Thoracic aorta (tissue), 2 donors: ENCODE data around the gene GDF9. TPM values are rescaled to one million over a fixed set of nuclear protein-coding genes. Genes with fewer than 3 reads are reported as not detected.

ENCODE experiments used
- ATAC-seq: fragments of 150-250 bp; one replicate; pipeline ENCODE4 v1.8.0; 2017; ENCODE audit warnings: low read depth; ENCODE audit not compliant: insufficient number of reproducible peaks, low FRiP score
- DNase-seq: peaks from one replicate; pipeline ENCODE4 v3.0.0-alpha.2; 2020; ENCODE audit warnings: low spot score
- H3K27ac ChIP-seq, 2 donors: fragments of 200-600 bp; sonication (generic); 1 replicate in 1 of 2; 2 replicates in 1 of 2; pipeline ENCODE4 v1.5.1; 2016; ENCODE audit warnings: mild to moderate bottlenecking in 2 of 2, moderate library complexity in 2 of 2
- H3K27me3 ChIP-seq: fragments of 200-600 bp; sonication (generic); replicated peaks from 2 replicates; pipeline ENCODE4 v1.6.0; 2016; ENCODE audit warnings: mild to moderate bottlenecking; ENCODE audit not compliant: insufficient read depth
- H3K36me3 ChIP-seq: fragments of 200-600 bp; sonication (generic); one replicate; pipeline ENCODE4 v1.5.1; 2016
- H3K4me1 ChIP-seq, 2 donors: fragments of 200-600 bp; sonication (generic); 1 replicate in 1 of 2; 2 replicates in 1 of 2; pipeline versions ENCODE4 v1.5.1 to v1.6.0; 2016; ENCODE audit warnings: low read depth in 2 of 2, mild to moderate bottlenecking in 1 of 2; ENCODE audit not compliant: control insufficient read depth in 1 of 2
- H3K4me3 ChIP-seq: fragments of 200-600 bp; sonication (generic); 2 replicates; pipeline ENCODE4 v1.5.1; 2016; ENCODE audit warnings: mild to moderate bottlenecking
- H3K9me3 ChIP-seq: fragments of 200-600 bp; sonication (generic); 2 replicates; pipeline ENCODE4 v1.5.1; 2016
- CTCF ChIP-seq: fragments of 200-600 bp; sonication (generic); IDR thresholded peaks from one replicate; pipeline ENCODE4 v1.5.1; 2019; ENCODE audit warnings: antibody characterized with exemption
- total RNA-seq, 2 donors: library from RNA; depleted of rRNA; stranded (reverse); fragments of >200 nt; gene quantifications; one replicate each; pipeline versions ENCODE4 v1.1.0 to v1.2.3, GENCODE V29; 2016

The GDF9 gene
- total RNA-seq = not detected

GRCh38 chr5:132866342-132867045 lies at the start of gene GDF9, which contains the start of gene UQCRQ:
Gene GDF9 (minus strand): TSS chr5:132866469. CDS start chr5:132864533, 1,936 bp downstream.
Gene UQCRQ (plus strand): TSS chr5:132866642. CDS start chr5:132866882, 240 bp downstream.
- no peaks in the 10 kb centered on the region for H3K9me3 ChIP-seq
- ATAC-seq = peak; percentile 99
- DNase-seq = peak; percentile 90
- H3K4me3 ChIP-seq = peak within 1 kb of the TSS; percentile 82
- TF ChIP-seq CTCF = no peak
- no peaks in the 10 kb centered on the region for H3K27me3 ChIP-seq
- peak within 1 kb of the TSS; percentile 83 to 90 for H3K27ac ChIP-seq
- H3K4me1 ChIP-seq = peaks cover 7 to 16% of the 10 kb centered on the region in 2 donors
- peaks cover 20% of the 10 kb centered on the region for H3K36me3 ChIP-seq

DNA sequence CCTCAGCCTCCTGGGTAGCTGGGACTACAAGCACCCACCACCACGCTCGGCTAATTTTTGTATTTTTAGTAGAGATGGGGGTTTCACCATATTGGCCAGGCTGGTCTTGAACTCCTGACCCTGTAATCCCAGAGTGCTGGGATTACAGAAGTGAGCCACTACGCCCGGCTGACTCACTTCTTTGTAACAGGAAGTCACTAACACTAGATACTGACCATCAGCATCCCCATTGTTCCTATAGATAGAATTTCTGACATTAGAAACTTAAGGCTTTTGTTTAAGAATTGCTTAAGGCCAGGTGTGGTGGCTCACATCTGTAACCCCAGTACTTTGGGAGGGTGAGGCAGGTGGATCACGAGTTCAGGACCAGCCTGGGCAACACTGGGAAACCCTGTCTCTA lies 49.4 kb upstream of the GDF9 start:
- ATAC-seq (no peak), DNase-seq (no peak)
- no peak overlapping the region for H3K4me3 ChIP-seq
- no peak for TF ChIP-seq CTCF
- no peak overlapping the region for H3K27ac ChIP-seq
- H3K9me3 ChIP-seq = no peaks in the 10 kb centered on the region
- H3K27me3 ChIP-seq = no peaks in the 10 kb centered on the region
- H3K4me1 ChIP-seq = no peaks in the 10 kb centered on the region
- H3K36me3 ChIP-seq = peaks cover 19% of the 10 kb centered on the region

DNA sequence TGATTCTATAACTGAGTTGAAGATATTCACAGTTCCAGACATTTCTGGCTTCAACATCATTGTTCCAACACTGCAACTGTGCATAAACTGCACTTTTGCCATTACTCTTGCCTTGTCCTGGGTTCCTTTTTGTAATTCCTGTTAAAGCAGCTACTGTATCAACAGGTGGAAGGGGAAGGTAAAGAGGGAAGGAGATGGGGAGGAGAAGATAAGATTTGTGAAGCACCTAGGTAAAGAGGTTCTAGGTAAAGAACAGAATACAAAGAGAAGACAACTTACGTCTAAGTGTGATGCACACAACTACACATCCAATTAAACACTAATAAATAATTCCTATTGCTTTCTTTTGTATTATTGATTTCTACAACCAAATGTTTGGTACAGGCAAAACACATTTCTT lies 43.4 kb upstream of the GDF9 start:
- DNase-seq (no peak), ATAC-seq (no peak)
- Histone ChIP-seq H3K9me3 (no peaks in the 10 kb centered on the region), H3K27ac (no peak overlapping the region), H3K4me3 (no peak overlapping the region), H3K4me1 (peaks cover 0 to 4% of the 10 kb centered on the region in 2 donors), H3K36me3 (peaks cover 15% of the 10 kb centered on the region), H3K27me3 (no peaks in the 10 kb centered on the region)
- TF ChIP-seq CTCF = no peak

- H3K4me3 ChIP-seq = no peak overlapping the region
- H3K27me3 ChIP-seq = no peaks in the 10 kb centered on the region
- no peak overlapping the region for H3K27ac ChIP-seq
- H3K36me3 ChIP-seq = peaks cover 3% of the 10 kb centered on the region
- no peak for ATAC-seq
- DNase-seq = no peak
- H3K9me3 ChIP-seq = no peaks in the 10 kb centered on the region
- peaks cover 0 to 4% of the 10 kb centered on the region in 2 donors for H3K4me1 ChIP-seq
- TF ChIP-seq CTCF = no peak
These were observed 40.9 kb upstream of the GDF9 start for GRCh38 chr5:132907161-132907560.

DNA sequence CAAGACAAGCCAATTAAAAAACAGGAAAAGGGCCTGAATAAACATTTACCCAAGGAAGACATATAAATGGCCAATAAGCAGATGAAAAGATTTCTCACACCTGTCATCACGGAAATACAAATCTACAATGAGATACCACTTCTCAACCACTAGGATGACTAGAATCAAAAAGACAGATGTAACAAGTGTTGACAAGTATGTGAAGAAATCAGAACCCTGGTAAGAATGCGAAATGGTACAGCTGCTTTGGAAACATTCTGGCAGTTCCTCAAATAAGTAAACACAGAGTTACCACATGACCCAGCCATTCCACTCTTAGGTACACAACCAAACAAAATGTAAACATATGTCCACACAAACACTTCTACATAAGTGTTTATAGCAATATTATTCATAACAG lies 39.7 kb upstream of the GDF9 start:
- Histone ChIP-seq H3K27me3 (no peaks in the 10 kb centered on the region), H3K9me3 (no peaks in the 10 kb centered on the region), H3K4me1 (peaks cover 0 to 4% of the 10 kb centered on the region in 2 donors), H3K27ac (no peak overlapping the region), H3K36me3 (no peaks in the 10 kb centered on the region), H3K4me3 (no peak overlapping the region)
- no peak for DNase-seq
- TF ChIP-seq CTCF = no peak
- no peak for ATAC-seq
